ENCODE results near the gene KDM1A. TPM values are rescaled to one million over a fixed set of nuclear protein-coding genes. Genes with fewer than 3 reads are reported as not detected.

KDM1A gene
- total RNA-seq, 1 experiment from 2014 or later: 204 TPM

GRCh38 chr1:23039308-23039826 lies 20.1 kb downstream of the KDM1A start:
- no peak overlapping the region for H3K4me3 Mint-ChIP-seq

More at GRCh38 chr1:23039308-23039826, 20.1 kb downstream of the KDM1A start:
- Histone ChIP-seq H3K79me2 (ENCODE audit: insufficient read depth, low read length) (peaks cover 37% of the 10 kb centered on the region; the same call in 1 of the 2 replicates), H3T11ph (ENCODE audit: low read length) (no peak overlapping the region), H4K91ac (ENCODE audit: insufficient read length, low read depth, low read length) (no peak overlapping the region), H3K27ac (ENCODE audit: insufficient read length, low read depth, low read length) (no peak overlapping the region), H2BK12ac (ENCODE audit: insufficient read length, low read depth, low read length) (no peak overlapping the region), H3K4me2 (ENCODE audit: insufficient read depth, insufficient read length, low read length) (no peak overlapping the region), H3K9me3 (ENCODE audit: control insufficient read depth, low read depth, low read length) (no peaks in the 10 kb centered on the region), H3K79me1 (ENCODE audit: insufficient read depth, low read depth, low read length, poor library complexity, severe bottlenecking) (peaks cover 11% of the 10 kb centered on the region), H2BK5ac (ENCODE audit: insufficient read length, low read length) (no peak overlapping the region), H4K5ac (ENCODE audit: insufficient read length, low read depth, low read length) (no peak overlapping the region), H3K9ac (ENCODE audit: extremely low read depth, insufficient read length, low read length) (no peak overlapping the region), H3K14ac (ENCODE audit: insufficient read depth, low read length) (no peak overlapping the region), H3K4ac (ENCODE audit: low read depth, low read length) (no peak overlapping the region), H2BK15ac (ENCODE audit: low read depth, low read length) (no peak overlapping the region), H2AFZ (ENCODE audit: low read length) (no peak overlapping the region), H3K23ac (ENCODE audit: insufficient read length, low read depth, low read length) (no peak overlapping the region), H2BK120ac (ENCODE audit: low read depth, low read length, poor library complexity, severe bottlenecking) (no peak overlapping the region), H3K4me1 (ENCODE audit: insufficient read depth, low read length) (peaks cover 7% of the 10 kb centered on the region; the same call in 1 of the 2 replicates), H2AK5ac (ENCODE audit: insufficient read length, low read length) (no peak overlapping the region), H3K56ac (ENCODE audit: insufficient read length, low read depth, low read length) (no peak overlapping the region), H3K23me2 (ENCODE audit: insufficient read length, low read depth, low read length, poor library complexity, severe bottlenecking) (no peaks in the 10 kb centered on the region), H3K18ac (ENCODE audit: insufficient read length, low read depth, low read length) (no peak overlapping the region), H3K27me3 (ENCODE audit: insufficient read depth, low read length) (no peaks in the 10 kb centered on the region), H4K20me1 (ENCODE audit: control insufficient read depth, insufficient read depth, insufficient read length) (no peaks in the 10 kb centered on the region), H2BK20ac (ENCODE audit: low read depth, low read length, poor library complexity, severe bottlenecking) (no peak overlapping the region), H4K8ac (replicated peaks; ENCODE audit: insufficient read length, low read depth, low read length) (no peak overlapping the region)
- DNase-seq: no peak
- peaks cover under 1 to 10% (median 3%) of the 10 kb centered on the region in 3 experiments; a peak in 4 of 7 replicates for H3K36me3 Mint-ChIP-seq (ENCODE audit: insufficient read depth in 1 of 3, low read depth in 3 of 3)
- H3K4me1 Mint-ChIP-seq: peaks cover 30 to 42% of the 10 kb centered on the region in 2 experiments
- WGBS (ENCODE audit: extremely low coverage, insufficient read length, low lambda C conversion rate): no CpG with 5 or more reads among the region's 7 CpGs
- no peaks in the 10 kb centered on the region for H3K27me3 Mint-ChIP-seq (ENCODE audit: low read depth)
- H3K27ac Mint-ChIP-seq: peak overlapping the region in 2 of 3 experiments; percentile 2 to 79; a peak in 3 of 7 replicates
- TF ChIP-seq CTCF (conservative IDR thresholded peaks at IDR 0.05): no peak
- H3K9me3 Mint-ChIP-seq: no peaks in the 10 kb centered on the region

Data from H9 (cell line).